ENCODE data around the gene ATP5MC3. TPM values are rescaled to one million over a fixed set of nuclear protein-coding genes. Genes with fewer than 3 reads are reported as not detected.

ATP5MC3 gene
- 140 and 161 TPM in 2 replicates for total RNA-seq

DNA sequence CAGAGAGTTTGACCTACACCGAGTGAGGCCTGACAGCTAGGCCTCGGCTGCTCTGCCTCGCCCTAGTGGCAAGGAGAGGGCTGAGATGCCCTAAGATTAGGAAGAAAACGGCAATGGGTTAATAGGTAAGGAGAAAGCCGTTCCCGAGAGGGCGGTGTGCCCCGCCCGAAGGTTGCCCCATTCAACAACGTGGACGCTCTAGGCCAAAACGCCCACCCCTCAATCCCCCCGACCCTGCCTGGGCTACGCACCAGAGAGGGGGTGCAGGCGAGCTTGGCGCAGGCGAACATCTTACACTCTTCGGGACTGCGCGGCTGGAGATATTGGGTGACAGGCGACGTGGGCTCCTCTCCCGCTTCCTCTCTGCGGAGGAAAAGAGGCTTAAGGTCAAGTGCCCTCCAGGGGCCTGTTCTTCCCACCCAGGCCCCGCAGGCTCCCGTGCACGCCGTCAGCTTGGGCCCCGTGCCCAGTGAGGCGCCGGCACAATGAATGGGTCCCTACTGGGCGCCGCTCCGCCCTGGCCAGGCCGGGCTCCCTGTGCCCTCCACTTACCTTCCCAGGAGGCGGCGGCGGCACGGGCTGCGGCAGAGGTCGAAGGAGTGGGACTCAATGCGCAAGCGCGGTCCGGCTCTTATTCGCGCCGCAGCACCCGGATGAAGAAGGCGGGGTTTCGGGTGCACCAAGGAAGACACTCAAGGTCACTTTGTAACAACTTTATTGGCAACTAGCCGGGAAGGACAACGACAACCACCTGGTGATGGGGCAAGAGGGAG is at the start of gene ATP5MC3:
Gene ATP5MC3, minus strand, starts transcription at position 607 of the 773 bp plus-strand sequence. Its CDS starts 317 bp downstream, at position 290.

GRCh38 chr2:175167792-175168563 is 13.5 kb downstream of the ATP5MC3 start, which contains the start of gene ATF2:
TSS of gene ATF2 (minus strand) at chr2:175168203. CDS start at chr2:175136443, 31,760 bp downstream.

Other genes with a start within 250 kb of the ATP5MC3 start
- gene CHN1, start 176.3 kb downstream of the ATP5MC3 start, total RNA-seq: 54.6 and 58.0 TPM in 2 replicates
- 14.5 and 16.9 TPM in 2 replicates for gene ATF2, start 13.5 kb downstream of the ATP5MC3 start, total RNA-seq